ENCODE data around the gene SECISBP2L. TPM values are rescaled to one million over a fixed set of nuclear protein-coding genes. Genes with fewer than 3 reads are reported as not detected.

The SECISBP2L gene
- total and polyA plus RNA-seq, 4 donors = 16.2 to 678 (median 51.7) TPM

DNA sequence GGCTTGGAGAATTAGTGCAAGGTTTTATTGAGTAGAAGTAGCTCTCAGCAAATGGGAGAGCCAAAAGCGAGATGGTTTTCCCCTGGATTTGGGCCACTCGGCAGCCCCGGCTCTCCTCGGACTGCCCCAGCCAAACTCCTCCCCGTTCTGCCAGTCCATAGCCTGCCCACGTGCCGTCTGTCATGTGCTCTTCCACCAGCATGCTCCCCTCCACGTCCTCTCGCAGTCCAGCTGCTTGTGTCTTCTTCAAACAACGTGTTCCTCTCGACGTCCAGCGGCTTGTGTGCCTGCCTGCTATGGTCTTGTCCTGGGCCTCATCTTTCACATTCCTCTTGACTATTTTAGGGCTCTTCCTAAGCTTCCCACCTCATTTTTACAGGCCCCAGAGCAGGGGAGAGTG is 16.7 kb upstream of the SECISBP2L start:
- H3K36me3 ChIP-seq (ENCODE audit: control insufficient read depth in 4 of 4, insufficient read depth in 4 of 4, low read length in 4 of 4) = no peaks in the 10 kb centered on the region
- H3K9me3 ChIP-seq (ENCODE audit: control insufficient read depth in 4 of 4, insufficient read depth in 3 of 4, low read length in 3 of 4) = no peaks in the 10 kb centered on the region
- no peak overlapping the region for H3K4me3 ChIP-seq
- H3K27me3 ChIP-seq (ENCODE audit: control insufficient read depth in 3 of 3, insufficient read depth in 3 of 3, low read length in 2 of 3) = no peaks in the 10 kb centered on the region
- TF ChIP-seq, protein P1, sequence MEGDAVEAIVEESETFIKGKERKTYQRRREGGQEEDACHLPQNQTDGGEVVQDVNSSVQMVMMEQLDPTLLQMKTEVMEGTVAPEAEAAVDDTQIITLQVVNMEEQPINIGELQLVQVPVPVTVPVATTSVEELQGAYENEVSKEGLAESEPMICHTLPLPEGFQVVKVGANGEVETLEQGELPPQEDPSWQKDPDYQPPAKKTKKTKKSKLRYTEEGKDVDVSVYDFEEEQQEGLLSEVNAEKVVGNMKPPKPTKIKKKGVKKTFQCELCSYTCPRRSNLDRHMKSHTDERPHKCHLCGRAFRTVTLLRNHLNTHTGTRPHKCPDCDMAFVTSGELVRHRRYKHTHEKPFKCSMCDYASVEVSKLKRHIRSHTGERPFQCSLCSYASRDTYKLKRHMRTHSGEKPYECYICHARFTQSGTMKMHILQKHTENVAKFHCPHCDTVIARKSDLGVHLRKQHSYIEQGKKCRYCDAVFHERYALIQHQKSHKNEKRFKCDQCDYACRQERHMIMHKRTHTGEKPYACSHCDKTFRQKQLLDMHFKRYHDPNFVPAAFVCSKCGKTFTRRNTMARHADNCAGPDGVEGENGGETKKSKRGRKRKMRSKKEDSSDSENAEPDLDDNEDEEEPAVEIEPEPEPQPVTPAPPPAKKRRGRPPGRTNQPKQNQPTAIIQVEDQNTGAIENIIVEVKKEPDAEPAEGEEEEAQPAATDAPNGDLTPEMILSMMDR (IDR thresholded peaks at IDR 0.05; ENCODE audit: control extremely low read depth, extremely low read depth) = no peak
- no peak for ATAC-seq (ENCODE audit: insufficient read depth, low FRiP score)
- DNase-seq = no peak
- H3K9ac ChIP-seq (ENCODE audit: insufficient read depth in 1 of 2, low read length in 2 of 2) = no peak overlapping the region
- 91 to 93% methylated on average over 13 of the region's 13 CpGs for WGBS, 2 donors
- no peak overlapping the region for H3K27ac ChIP-seq (ENCODE audit: low read depth in 1 of 2, low read length in 1 of 2)
- no peaks in the 10 kb centered on the region for H3K4me1 ChIP-seq (ENCODE audit: control insufficient read depth in 5 of 5, insufficient read depth in 5 of 5, low read length in 5 of 5)

DNA sequence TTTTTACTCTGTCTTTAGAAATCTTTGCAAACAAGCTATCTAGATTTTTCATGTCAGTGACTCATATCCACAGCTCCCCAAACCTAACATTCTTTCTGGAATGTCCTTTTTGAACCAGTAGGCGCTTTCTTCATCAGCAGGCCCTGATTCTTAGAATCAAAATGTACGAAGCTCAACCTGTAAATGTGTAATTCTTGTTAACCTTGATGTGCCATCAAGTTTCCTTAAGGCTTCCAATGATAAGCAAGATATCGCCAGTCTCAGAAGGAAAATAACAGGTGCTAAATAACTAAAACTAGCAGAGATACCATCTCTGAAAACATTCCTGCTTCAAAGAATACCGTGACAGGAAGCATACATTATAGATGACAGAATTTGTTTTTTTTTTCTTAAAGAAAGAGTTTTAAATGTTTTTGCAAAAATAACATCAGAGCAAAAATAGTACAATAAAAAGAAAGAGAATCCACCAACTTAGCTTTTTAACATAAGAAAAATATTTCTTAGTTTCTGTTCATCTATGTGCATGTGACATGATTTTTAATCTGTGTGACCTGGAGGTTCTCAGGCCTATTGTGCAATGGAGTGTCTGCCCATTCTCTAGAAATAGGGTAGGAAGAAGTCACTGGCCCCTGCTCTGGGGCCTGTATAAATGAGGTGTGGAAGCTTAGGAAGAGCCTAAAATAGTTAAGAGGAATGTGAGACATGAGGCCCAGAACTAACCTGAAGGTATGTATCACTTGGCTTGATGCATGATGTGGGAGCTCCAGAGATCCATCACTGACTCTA is 14.7 kb upstream of the SECISBP2L start:
- H3K9ac ChIP-seq (ENCODE audit: insufficient read depth in 1 of 2, low read length in 2 of 2) = no peak overlapping the region
- H3K27me3 ChIP-seq (ENCODE audit: control insufficient read depth in 3 of 3, insufficient read depth in 3 of 3, low read length in 2 of 3) = no peaks in the 10 kb centered on the region
- H3K4me3 ChIP-seq = no peak overlapping the region
- ATAC-seq (ENCODE audit: insufficient read depth, low FRiP score) (no peak), DNase-seq (no peak)
- no peaks in the 10 kb centered on the region for H3K36me3 ChIP-seq (ENCODE audit: control insufficient read depth in 4 of 4, insufficient read depth in 4 of 4, low read length in 4 of 4)
- H3K9me3 ChIP-seq (ENCODE audit: control insufficient read depth in 4 of 4, insufficient read depth in 3 of 4, low read length in 3 of 4) = no peaks in the 10 kb centered on the region
- H3K27ac ChIP-seq (ENCODE audit: low read depth in 1 of 2, low read length in 1 of 2) = no peak overlapping the region
- no peaks in the 10 kb centered on the region for H3K4me1 ChIP-seq (ENCODE audit: control insufficient read depth in 5 of 5, insufficient read depth in 5 of 5, low read length in 5 of 5)
- TF ChIP-seq, protein P1 (IDR thresholded peaks at IDR 0.05; ENCODE audit: control extremely low read depth, extremely low read depth) = no peak
- 74 to 87% methylated on average over 4 of the region's 4 CpGs for WGBS, 2 donors

DNA sequence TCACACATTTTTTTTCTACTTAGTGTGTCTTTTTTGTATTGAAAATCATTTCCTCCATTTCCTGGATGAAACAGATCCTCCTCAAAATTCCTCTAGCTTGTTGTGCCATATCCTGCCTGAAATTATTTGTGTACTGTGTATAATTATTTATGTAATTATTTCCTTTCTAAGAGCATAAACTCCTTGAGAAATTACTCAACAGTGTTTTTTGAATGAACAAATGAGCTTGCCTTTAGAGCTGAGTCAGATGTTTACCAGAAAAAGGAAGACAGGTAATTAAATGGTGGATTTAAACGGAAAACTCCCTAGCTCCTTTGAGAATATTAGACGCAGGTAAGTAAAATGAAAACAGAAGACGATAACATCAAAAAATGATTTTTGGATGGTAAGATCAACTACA is 13.2 kb upstream of the SECISBP2L start:
- no peaks in the 10 kb centered on the region for H3K9me3 ChIP-seq (ENCODE audit: control insufficient read depth in 4 of 4, insufficient read depth in 3 of 4, low read length in 3 of 4)
- WGBS, 2 donors = 70 to 79% methylated on average over 3 of the region's 3 CpGs
- ATAC-seq (ENCODE audit: insufficient read depth, low FRiP score) (no peak), DNase-seq (no peak)
- H3K36me3 ChIP-seq (ENCODE audit: control insufficient read depth in 4 of 4, insufficient read depth in 4 of 4, low read length in 4 of 4) = no peaks in the 10 kb centered on the region
- H3K27me3 ChIP-seq (ENCODE audit: control insufficient read depth in 3 of 3, insufficient read depth in 3 of 3, low read length in 2 of 3) = no peaks in the 10 kb centered on the region
- H3K4me3 ChIP-seq = no peak overlapping the region
- TF ChIP-seq, protein P1 (IDR thresholded peaks at IDR 0.05; ENCODE audit: control extremely low read depth, extremely low read depth) = no peak
- H3K9ac ChIP-seq (ENCODE audit: insufficient read depth in 1 of 2, low read length in 2 of 2) = no peak overlapping the region
- H3K4me1 ChIP-seq (ENCODE audit: control insufficient read depth in 5 of 5, insufficient read depth in 5 of 5, low read length in 5 of 5) = no peaks in the 10 kb centered on the region
- H3K27ac ChIP-seq (ENCODE audit: low read depth in 1 of 2, low read length in 1 of 2) = no peak overlapping the region

Data from lung (tissue), 12 donors.